WTC11 (cell line): ENCODE data around the gene MYL12B. TPM values are rescaled to one million over a fixed set of nuclear protein-coding genes. Genes with fewer than 3 reads are reported as not detected.

Experiments
- ATAC-seq: fragments of 200-7000 bp; cut with Tn5 transposase; 2 replicates; pipeline ENCODE4 v1.10.0; 2021; ENCODE audit warnings: mild to moderate bottlenecking, moderate library complexity
- CTCF ChIA-PET: fragments of 300-600 bp; sonication (Branson Sonifier 250); formaldehyde crosslinking; loops from one replicate; lab custom pipeline; 2021; ENCODE audit warnings: antibody characterized with exemption; lab: Charles Lee
- POLR2A ChIA-PET: fragments of 350-600 bp; sonication (Branson Sonifier 250); formaldehyde crosslinking; loops from one replicate; lab custom pipeline; 2021; ENCODE audit warnings: antibody characterized with exemption; lab: Charles Lee
- DNase-seq: peaks from one replicate; pipeline ENCODE4 v3.0.0; 2021; ENCODE audit warnings: low spot score
- H3K27ac Mint-ChIP-seq: 2 replicates; pipeline ENCODE4 v1.8.0; 2021; ENCODE audit warnings: mixed read lengths
- H3K27me3 Mint-ChIP-seq: 2 replicates; pipeline ENCODE4 v1.8.0; 2021; ENCODE audit warnings: low read depth, mild to moderate bottlenecking, moderate library complexity, mixed read lengths
- H3K36me3 Mint-ChIP-seq: 2 replicates; pipeline ENCODE4 v1.8.0; 2021; ENCODE audit warnings: mixed read lengths
- H3K4me1 Mint-ChIP-seq: 2 replicates; pipeline ENCODE4 v1.8.0; 2022; ENCODE audit warnings: mixed read lengths
- H3K4me3 Mint-ChIP-seq: 2 replicates; pipeline ENCODE4 v1.8.0; 2021; ENCODE audit warnings: mild to moderate bottlenecking, moderate library complexity, mixed read lengths
- H3K9me3 Mint-ChIP-seq: 2 replicates; pipeline ENCODE4 v1.8.0; 2021; ENCODE audit warnings: mixed read lengths
- AFF4 ChIP-seq: sonication (generic); formaldehyde crosslinking; IDR thresholded peaks from 2 replicates; pipeline ENCODE4 v1.8.1; 2023; ENCODE audit warnings: mild to moderate bottlenecking, missing genetic modification reagents, borderline replicate concordance
- ATF2 ChIP-seq: sonication (generic); formaldehyde crosslinking; IDR thresholded peaks from 2 replicates; pipeline ENCODE4 v1.8.1; 2022; ENCODE audit warnings: low read depth, missing genetic modification reagents, borderline replicate concordance
- CDX4 ChIP-seq: fragments of 250-450 bp; sonication (Bioruptor Pico); IDR thresholded peaks from 2 replicates; pipeline ENCODE4 v1.9.0; 2021; ENCODE audit warnings: moderate library complexity, mild to moderate bottlenecking, inconsistent platforms, borderline replicate concordance
- CREM ChIP-seq: sonication (generic); formaldehyde crosslinking; IDR thresholded peaks from 2 replicates; pipeline ENCODE4 v1.8.1; 2022; ENCODE audit warnings: mild to moderate bottlenecking, missing genetic modification reagents, moderate library complexity
- CTCF ChIP-seq: fragments of 200-600 bp; IDR thresholded peaks from 2 replicates; pipeline ENCODE4 v1.8.0; 2022; ENCODE audit warnings: antibody characterized with exemption
- EMX1 ChIP-seq: fragments of 250-450 bp; sonication (Bioruptor Pico); IDR thresholded peaks from 2 replicates; pipeline ENCODE4 v1.8.0; 2021; ENCODE audit warnings: mild to moderate bottlenecking
- ERG ChIP-seq: fragments of 250-450 bp; sonication (Bioruptor Pico); IDR thresholded peaks from 2 replicates; pipeline ENCODE4 v1.8.0; 2021; ENCODE audit warnings: mild to moderate bottlenecking
- FOXJ3 ChIP-seq: sonication (generic); formaldehyde crosslinking; IDR thresholded peaks from 2 replicates; pipeline ENCODE4 v1.9.0; 2021; ENCODE audit warnings: missing genetic modification reagents, mild to moderate bottlenecking, borderline replicate concordance
- FOXK1 ChIP-seq: sonication (generic); formaldehyde crosslinking; IDR thresholded peaks from 2 replicates; pipeline ENCODE4 v1.8.0; 2022; ENCODE audit warnings: mild to moderate bottlenecking, moderate library complexity, missing genetic modification reagents
- GABPB1 ChIP-seq: sonication (generic); formaldehyde crosslinking; IDR thresholded peaks from 2 replicates; pipeline ENCODE4 v1.8.1; 2023; ENCODE audit warnings: mild to moderate bottlenecking, missing genetic modification reagents
- JAZF1 ChIP-seq: fragments of 250-450 bp; sonication (Bioruptor Pico); IDR thresholded peaks from 2 replicates; pipeline ENCODE4 v1.9.0; 2021; ENCODE audit warnings: moderate library complexity, mild to moderate bottlenecking, inconsistent platforms
- MYBL2 ChIP-seq: sonication (generic); formaldehyde crosslinking; IDR thresholded peaks from 2 replicates; pipeline ENCODE4 v1.8.1; 2023; ENCODE audit warnings: mild to moderate bottlenecking, moderate library complexity, missing genetic modification reagents
- NFYB ChIP-seq: sonication (generic); formaldehyde crosslinking; conservative IDR thresholded peaks from 2 replicates; pipeline ENCODE4 v1.8.0; 2022; ENCODE audit warnings: low read depth, missing genetic modification reagents
- NR2C2 ChIP-seq: sonication (generic); formaldehyde crosslinking; IDR thresholded peaks from 2 replicates; pipeline ENCODE4 v1.8.0; 2022; ENCODE audit warnings: mild to moderate bottlenecking, missing genetic modification reagents
- OVOL2 ChIP-seq: fragments of 250-450 bp; sonication (Bioruptor Pico); IDR thresholded peaks from 2 replicates; pipeline ENCODE4 v1.9.0; 2021; ENCODE audit warnings: mild to moderate bottlenecking, borderline replicate concordance
- USF2 ChIP-seq: sonication (generic); formaldehyde crosslinking; IDR thresholded peaks from 2 replicates; pipeline ENCODE4 v1.8.1; 2023; ENCODE audit warnings: mild to moderate bottlenecking, missing genetic modification reagents, moderate library complexity
- ZNF263 ChIP-seq: sonication (generic); formaldehyde crosslinking; IDR thresholded peaks from 2 replicates; pipeline ENCODE4 v1.8.1; 2022; ENCODE audit warnings: low read depth, mild to moderate bottlenecking, moderate library complexity, missing genetic modification reagents
- ZNF425 ChIP-seq: fragments of 250-450 bp; sonication (Bioruptor Pico); conservative IDR thresholded peaks from 2 replicates; pipeline ENCODE4 v1.9.0; 2021; ENCODE audit warnings: mild to moderate bottlenecking
- total RNA-seq: library from RNA; stranded (reverse); gene quantifications from 3 replicates; pipeline ENCODE4 v1.2.3, GENCODE V29; 2021

MYL12B gene
- total RNA-seq, 1 experiment from 2014 or later, result 173 TPM

- ChIA-PET CTCF (interaction anchor here (0.7 to 1.0 kb wide), 2 partner anchors 12 to 239 kb away, joined by 3 to 5 read pairs; no protein-coding TSS in a partner anchor), POLR2A (no interaction called here)
- DNase-seq (no peak), ATAC-seq (no peak)
- peaks cover 8% of the 10 kb centered on the region for H3K4me1 Mint-ChIP-seq
- no peak overlapping the region for H3K4me3 Mint-ChIP-seq
- no peak overlapping the region for H3K27ac Mint-ChIP-seq
- H3K9me3 Mint-ChIP-seq, result peaks cover 13% of the 10 kb centered on the region
- H3K36me3 Mint-ChIP-seq, result peaks cover 7% of the 10 kb centered on the region; the same call in 1 of the 2 replicates
- H3K27me3 Mint-ChIP-seq, result no peaks in the 10 kb centered on the region
- peak; percentile 60; the same call in 1 of the 2 replicates for TF ChIP-seq GABPB1 (CRISPR knock-in tag)
- no peak for TF ChIP-seq AFF4 (CRISPR knock-in tag)
These were observed 28.3 kb upstream of the MYL12B start for GRCh38 chr18:3233433-3234168.

- POLR2A ChIA-PET, result no interaction called here
- CTCF ChIA-PET, result interaction anchor here (0.7 to 1.0 kb wide), 2 partner anchors 12 to 240 kb away, joined by 3 to 5 read pairs; no protein-coding TSS in a partner anchor
- no peak for TF ChIP-seq MYBL2 (CRISPR knock-in tag)
- no peak for TF ChIP-seq CREM (CRISPR knock-in tag)
- no peak for TF ChIP-seq ERG
- TF ChIP-seq CDX4 (CRISPR knock-in tag), result no peak
- TF ChIP-seq CTCF, result no peak
- no peak for TF ChIP-seq USF2 (CRISPR knock-in tag)
- no peak for TF ChIP-seq EMX1 (CRISPR knock-in tag)
- no peak for TF ChIP-seq FOXK1 (CRISPR knock-in tag)
- no peak for TF ChIP-seq ATF2 (CRISPR knock-in tag)
- no peak for TF ChIP-seq ZNF263 (CRISPR knock-in tag)
- TF ChIP-seq ZNF425 (CRISPR knock-in tag), result no peak
- TF ChIP-seq JAZF1, result no peak
- no peak for TF ChIP-seq OVOL2
- TF ChIP-seq FOXJ3 (CRISPR knock-in tag), result no peak
- no peak for TF ChIP-seq NFYB (CRISPR knock-in tag)
- TF ChIP-seq NR2C2 (CRISPR knock-in tag), result no peak
These were observed 27.5 kb upstream of the MYL12B start for GRCh38 chr18:3234457-3234856.

More at GRCh38 chr18:3234457-3234856, 27.5 kb upstream of the MYL12B start:
- Mint-ChIP-seq H3K4me3 (no peak overlapping the region), H3K4me1 (peaks cover 8% of the 10 kb centered on the region), H3K9me3 (peaks cover 22% of the 10 kb centered on the region), H3K27me3 (no peaks in the 10 kb centered on the region; the same call in 1 of the 2 replicates), H3K27ac (no peak overlapping the region), H3K36me3 (peaks cover 13% of the 10 kb centered on the region)
- ATAC-seq (no peak), DNase-seq (no peak)
